BJ (cell line): ENCODE results near the gene NHERF1. TPM values are rescaled to one million over a fixed set of nuclear protein-coding genes. Genes with fewer than 3 reads are reported as not detected.

Source experiments
- CTCF ChIA-PET: fragments of 350-600 bp; formaldehyde crosslinking; extraction: SDS; loops from one replicate; lab custom pipeline; 2021; ENCODE audit warnings: antibody characterized with exemption, inconsistent platforms; lab: Yijun Ruan, JAX
- POLR2A ChIA-PET: fragments of 300-600 bp; sonication (Branson Sonifier 250); formaldehyde crosslinking; extraction: SDS; loops from one replicate; lab custom pipeline; 2021; ENCODE audit warnings: antibody characterized with exemption; lab: Charles Lee
- DNase-seq: peaks from one replicate; pipeline ENCODE4 v3.0.0-alpha.2; 2011; ENCODE audit warnings: low read depth
- H3K27me3 ChIP-seq: 2 replicates; pipeline ENCODE4 v1.6.0; 2011; ENCODE audit warnings: low read length; ENCODE audit not compliant: control insufficient read depth, insufficient read depth
- H3K36me3 ChIP-seq: 2 replicates; pipeline ENCODE4 v1.5.1; 2011; ENCODE audit warnings: low read length; ENCODE audit not compliant: control insufficient read depth, insufficient read depth
- H3K4me3 ChIP-seq: 2 replicates; pipeline ENCODE4 v1.5.1; 2011; ENCODE audit warnings: low read depth, mild to moderate bottlenecking, control low read depth, low read length
- CTCF ChIP-seq: IDR thresholded peaks from 2 replicates; pipeline ENCODE4 v1.5.1; 2011; ENCODE audit warnings: low read depth, mild to moderate bottlenecking, control low read depth, inconsistent platforms, low read length, moderate library complexity; ENCODE audit not compliant: insufficient read depth
- polyA plus RNA-seq: library from polyadenylated mRNA; depleted of rRNA; stranded (reverse); fragments of >200 nt; gene quantifications from 2 replicates; pipeline ENCODE4 v1.2.3, GENCODE V29; 2011

The NHERF1 gene
- polyA plus RNA-seq, 1 experiment = 16.3 TPM

DNA sequence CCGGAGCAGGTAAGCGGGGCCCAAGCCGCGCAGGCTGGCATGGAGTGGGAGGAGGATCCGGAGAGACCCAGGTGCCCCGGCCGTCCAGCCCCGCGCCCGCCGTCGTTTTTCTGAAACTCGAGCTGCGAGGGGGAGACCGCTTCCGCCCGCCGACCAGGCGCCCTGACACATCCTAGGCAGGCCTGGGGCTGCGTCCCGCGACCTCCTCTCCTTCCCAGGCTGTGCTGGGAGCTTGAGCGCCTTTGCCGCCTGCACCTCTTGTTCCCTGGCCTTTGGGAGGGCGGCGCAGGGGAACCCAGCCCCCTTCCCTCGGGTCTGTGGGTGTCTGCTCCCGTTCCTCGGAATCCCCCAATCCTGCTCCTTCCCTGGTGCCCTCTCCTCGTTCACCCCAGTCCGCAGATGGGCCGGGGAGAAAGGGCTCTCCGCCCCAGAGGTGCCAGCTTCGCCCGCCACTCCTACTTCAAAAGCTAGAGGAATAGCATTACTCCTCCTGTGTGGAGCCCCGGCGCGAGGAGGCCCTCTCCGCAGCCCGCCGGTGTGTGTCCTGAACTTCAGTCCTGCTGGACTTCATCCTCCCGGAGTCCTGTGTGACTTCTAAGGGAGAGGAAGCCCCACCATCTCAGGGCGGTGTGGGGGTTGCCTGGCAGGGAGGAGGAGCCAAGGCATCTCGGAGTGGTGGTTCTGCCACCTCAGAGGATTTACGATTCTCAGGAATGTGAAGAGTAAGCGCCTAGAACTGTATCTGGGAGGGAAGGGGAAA, 1.0 kb downstream of the NHERF1 start:
- no peak for TF ChIP-seq CTCF

GRCh38 chr17:74750039-74750326, 1.6 kb downstream of the NHERF1 start:
- CTCF ChIA-PET = interaction anchor here (1.0 to 3.7 kb wide), 5 partner anchors 10 to 211 kb away, joined by 3 to 16 read pairs (median 4); no protein-coding TSS in a partner anchor
- Histone ChIP-seq H3K27me3 (no peaks in the 10 kb centered on the region), H3K36me3 (no peaks in the 10 kb centered on the region), H3K4me3 (peak overlapping the region; percentile 64)
- DNase-seq = no peak
- POLR2A ChIA-PET = interaction anchor here (0.6 kb wide), 1 partner anchor 120 kb away, joined by 3 read pairs; no protein-coding TSS in a partner anchor
- TF ChIP-seq CTCF = no peak

More for the DNA sequence above, 1.0 kb downstream of the NHERF1 start:
- no peaks in the 10 kb centered on the region for H3K27me3 ChIP-seq
- no peaks in the 10 kb centered on the region for H3K36me3 ChIP-seq
- H3K4me3 ChIP-seq = peak overlapping the region; percentile 64
- ChIA-PET POLR2A (interaction anchor here (0.6 kb wide), 1 partner anchor 121 kb away, joined by 3 read pairs; no protein-coding TSS in a partner anchor), CTCF (interaction anchor here (0.6 to 3.7 kb wide), 5 partner anchors 21 to 184 kb away, joined by 3 to 16 read pairs (median 4); no protein-coding TSS in a partner anchor)
- DNase-seq = no peak

DNA sequence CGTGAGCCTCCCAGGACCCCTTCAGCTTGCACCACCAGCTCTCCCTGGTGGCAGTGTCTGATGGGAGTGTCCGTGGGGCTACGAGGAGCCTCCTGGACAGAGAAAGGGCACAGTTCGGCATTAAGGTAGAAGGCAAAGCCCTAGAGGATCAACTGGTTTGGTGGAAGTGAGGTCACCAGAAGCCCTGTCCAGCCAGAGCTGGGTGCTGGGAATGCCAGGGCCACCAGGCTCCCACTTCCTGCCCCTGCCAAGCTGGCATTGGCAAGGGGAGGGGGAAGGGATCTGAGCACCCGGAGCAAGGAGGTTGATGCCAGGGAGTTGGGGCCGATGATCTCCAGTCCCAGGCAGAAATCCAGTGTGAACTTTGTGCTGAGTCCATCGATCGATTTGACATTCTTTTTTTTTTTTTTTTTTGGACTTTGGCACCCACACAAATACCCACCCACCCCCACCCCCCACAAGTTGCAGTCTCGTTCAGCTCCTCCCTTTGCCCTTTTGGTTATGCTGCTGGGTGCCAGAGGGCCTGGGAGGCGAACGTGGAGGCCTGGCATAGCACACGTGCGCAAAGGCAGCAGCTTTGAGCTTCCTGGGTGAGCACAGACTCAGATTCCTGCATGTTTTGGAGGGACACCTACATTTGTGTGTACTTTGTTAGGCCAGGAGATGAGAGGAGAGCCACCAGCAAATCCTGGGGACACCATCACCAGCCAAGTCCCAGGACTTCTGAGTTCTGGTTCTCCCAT, 2.1 kb downstream of the NHERF1 start:
- Histone ChIP-seq H3K4me3 (peak overlapping the region; percentile 64), H3K36me3 (no peaks in the 10 kb centered on the region; the same call in 1 of the 2 replicates), H3K27me3 (no peaks in the 10 kb centered on the region)
- TF ChIP-seq CTCF = no peak
- DNase-seq = no peak
- POLR2A ChIA-PET = no interaction called here
- CTCF ChIA-PET = interaction anchor here (0.9 to 3.7 kb wide), 5 partner anchors 10 to 210 kb away, joined by 3 to 16 read pairs (median 4); no protein-coding TSS in a partner anchor

DNA sequence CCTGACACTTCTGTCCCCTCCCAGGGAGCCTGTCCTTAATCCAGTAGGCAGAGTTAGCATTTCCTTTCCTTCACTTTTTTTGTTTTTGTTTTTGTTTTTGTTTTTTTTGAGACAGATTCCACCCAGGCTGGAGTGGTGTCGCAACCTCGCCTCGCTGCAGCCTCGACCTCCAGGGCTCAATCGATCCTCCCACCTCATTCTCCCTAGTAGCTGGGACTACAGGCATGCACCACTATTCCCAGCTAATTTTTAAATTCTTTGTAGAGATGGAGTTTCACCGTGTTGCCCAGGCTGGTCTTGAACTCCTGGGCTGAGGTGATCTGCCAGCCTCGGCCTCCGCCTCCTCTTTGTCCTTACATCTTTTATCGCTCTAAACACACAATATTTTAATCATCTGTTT, 4.0 kb downstream of the NHERF1 start:
- TF ChIP-seq CTCF = no peak
- Histone ChIP-seq H3K4me3 (no peak overlapping the region), H3K27me3 (no peaks in the 10 kb centered on the region), H3K36me3 (no peaks in the 10 kb centered on the region; the same call in 1 of the 2 replicates)
- POLR2A ChIA-PET = no interaction called here
- CTCF ChIA-PET = interaction anchor here (3.7 kb wide), 1 partner anchor 18 kb away, joined by 16 read pairs; no protein-coding TSS in a partner anchor
- no peak for DNase-seq
